Measurements from ENCODE around the gene MIF.
"Not testable (repeated sequence)": the region's sequence is repeated elsewhere in the genome, so short reads cannot be mapped to it uniquely, and the experiment has no call there.

MIF gene

GRCh38 chr22:23893945-23894709 lies at the start of gene MIF:
TSS of gene MIF (plus strand) at chr22:23894383. CDS start at chr22:23894475, 92 bp downstream.
- peak; percentile 92 to 97 for DNase-seq (ENCODE audit: low read depth in 2 of 2)

GRCh38 chr22:23844739-23845202 lies 49.4 kb upstream of the MIF start:
- no peak for DNase-seq (ENCODE audit: low read depth in 2 of 2)

- DNase-seq (ENCODE audit: low read depth in 2 of 2) = no peak
Observed at GRCh38 chr22:23845265-23846080, 48.7 kb upstream of the MIF start.

DNA sequence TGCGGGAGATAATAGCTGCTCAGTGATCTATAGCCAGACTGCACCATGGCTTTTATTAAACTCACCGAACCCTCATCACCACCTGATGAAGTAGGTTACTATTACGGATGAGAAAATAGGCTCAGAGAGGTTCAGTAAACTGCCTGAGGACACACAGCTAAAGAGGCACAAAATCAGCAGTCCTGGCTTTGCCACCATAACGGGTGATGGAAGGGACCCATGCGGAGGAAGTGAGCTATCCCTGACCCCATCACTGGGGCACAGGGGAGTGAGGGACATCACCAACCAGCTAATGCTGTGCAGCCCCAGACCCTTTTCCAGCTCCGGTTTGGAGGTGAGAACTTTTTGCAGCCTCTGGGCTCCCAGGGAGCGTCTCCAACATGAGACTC lies 48.1 kb upstream of the MIF start:
- no peak for DNase-seq (ENCODE audit: low read depth in 2 of 2)

- DNase-seq (ENCODE audit: low read depth in 2 of 2) = no peak
Observed at GRCh38 chr22:23847310-23847920, 46.8 kb upstream of the MIF start.

GRCh38 chr22:23847991-23848864 lies 46.0 kb upstream of the MIF start:
- DNase-seq (ENCODE audit: low read depth in 2 of 2) = no peak

DNA sequence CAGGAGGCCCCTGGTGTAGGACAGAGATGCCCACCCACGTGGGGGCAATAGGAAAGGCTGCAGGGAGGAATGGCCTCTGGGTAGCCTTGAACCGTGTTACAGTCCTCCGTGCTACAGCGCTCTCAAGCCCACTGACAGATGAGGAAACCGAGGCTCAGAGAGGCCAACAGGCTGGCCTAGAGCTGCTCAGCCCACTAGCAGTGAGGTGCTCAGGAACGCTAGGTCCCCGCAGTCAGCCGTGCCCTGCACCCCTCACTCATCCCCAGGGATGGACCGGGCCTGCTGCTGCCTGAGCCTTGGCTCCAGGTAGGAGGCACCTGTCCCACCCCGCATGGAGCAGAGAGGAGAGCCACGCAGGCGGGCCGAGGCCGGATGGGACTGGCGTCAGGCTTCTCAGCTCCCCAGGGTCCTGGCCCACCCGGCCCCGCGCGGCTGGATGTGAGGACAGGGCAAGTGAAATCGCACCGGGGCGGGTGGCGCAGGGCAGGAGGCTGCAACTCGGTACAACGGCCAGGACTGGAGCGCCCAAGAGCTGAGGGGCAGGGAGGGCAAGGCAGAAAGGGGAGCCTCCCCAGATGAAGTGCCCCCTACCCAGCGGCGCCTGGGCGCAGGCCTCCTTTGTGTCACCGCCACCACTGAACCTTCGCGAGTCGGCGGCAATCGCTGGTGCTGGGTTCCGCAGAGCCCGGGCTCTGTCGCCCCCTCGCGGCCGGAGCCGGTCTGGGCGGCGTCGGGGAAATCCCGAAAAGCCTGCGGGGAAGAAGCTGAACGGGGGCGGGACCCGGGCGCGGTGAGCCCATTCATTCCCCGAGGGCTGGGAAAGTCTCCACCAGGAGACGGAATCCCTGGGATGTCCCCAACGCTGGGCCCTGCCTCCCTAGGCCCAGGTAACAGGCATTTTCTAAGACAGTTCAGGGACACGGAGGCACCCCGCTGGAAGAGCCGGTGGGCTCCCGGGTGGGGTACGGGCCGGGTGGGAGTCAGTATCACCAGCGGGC lies 44.9 kb upstream of the MIF start:
- DNase-seq (ENCODE audit: low read depth in 2 of 2) = peak; percentile 86 to 89

GRCh38 chr22:23850136-23850611 lies 44.0 kb upstream of the MIF start:
- DNase-seq (ENCODE audit: low read depth in 2 of 2) = no peak

DNA sequence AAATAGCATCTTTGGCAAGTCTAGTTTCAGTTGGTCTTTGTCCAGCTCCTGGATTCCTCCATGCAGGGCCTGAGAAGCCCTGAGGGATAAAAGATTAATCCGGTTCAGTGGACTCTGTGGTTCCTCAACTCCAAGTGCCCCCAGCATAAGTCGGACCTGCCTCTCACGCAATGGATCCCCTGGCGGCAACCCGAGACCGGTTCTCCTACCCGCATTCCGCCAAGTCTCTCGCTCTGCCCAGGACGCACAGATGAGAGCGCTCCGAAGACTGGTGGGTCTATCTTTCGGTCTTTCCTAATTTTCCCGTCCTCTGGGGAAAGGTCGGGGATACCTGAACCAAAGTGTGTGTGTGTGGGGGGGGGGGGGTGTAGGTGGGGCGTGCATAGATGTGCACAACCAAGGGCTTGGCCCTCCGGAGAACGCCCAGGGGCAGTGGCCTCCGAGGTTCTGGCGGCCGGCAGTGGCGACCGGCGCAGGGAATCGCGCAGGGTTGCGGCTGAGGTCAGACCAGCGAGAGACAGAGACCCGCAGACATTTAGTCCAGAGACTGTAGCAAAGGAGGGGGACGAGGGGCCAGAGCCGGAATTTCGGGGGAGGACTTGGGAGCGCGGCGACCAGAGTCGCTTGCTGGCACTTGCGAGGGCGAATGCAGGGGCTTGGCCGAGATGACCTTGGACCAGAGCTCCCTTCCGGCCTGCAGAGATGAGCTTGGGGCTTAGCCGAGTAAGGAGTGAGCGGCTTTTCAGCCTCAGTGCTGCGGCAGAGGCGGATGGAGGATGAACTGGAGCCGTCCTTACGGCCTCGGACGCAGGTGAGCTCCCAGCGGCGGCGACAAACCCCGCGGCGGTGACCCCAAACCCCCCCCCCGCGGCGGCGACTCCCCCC lies 37.2 kb upstream of the MIF start:
- no peak for DNase-seq (ENCODE audit: low read depth in 2 of 2)

- peak; percentile 84 to 88 for DNase-seq (ENCODE audit: low read depth in 2 of 2)
Observed at GRCh38 chr22:23857606-23858483, 36.3 kb upstream of the MIF start, which contains the start of gene SLC2A11. TSS of gene SLC2A11 (plus strand) at chr22:23857875. CDS start at chr22:23858000, 125 bp downstream.

DNA sequence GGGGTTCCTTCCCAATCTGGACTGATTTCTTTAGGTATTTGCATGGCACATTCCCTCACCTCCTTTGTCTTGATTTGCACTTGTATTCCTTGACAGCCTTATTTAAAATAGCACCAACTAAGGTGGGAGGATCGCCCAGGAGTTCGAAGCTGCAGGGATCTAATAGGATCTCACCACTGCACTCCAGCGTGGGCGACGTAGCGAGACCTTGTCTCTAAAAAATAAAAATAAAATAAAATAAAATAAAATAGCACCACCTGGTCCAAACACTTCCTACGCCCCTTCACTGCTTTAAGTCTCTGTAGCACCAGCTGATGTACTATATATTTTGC lies 35.7 kb upstream of the MIF start:
- no peak for DNase-seq (ENCODE audit: low read depth in 2 of 2)

DNA sequence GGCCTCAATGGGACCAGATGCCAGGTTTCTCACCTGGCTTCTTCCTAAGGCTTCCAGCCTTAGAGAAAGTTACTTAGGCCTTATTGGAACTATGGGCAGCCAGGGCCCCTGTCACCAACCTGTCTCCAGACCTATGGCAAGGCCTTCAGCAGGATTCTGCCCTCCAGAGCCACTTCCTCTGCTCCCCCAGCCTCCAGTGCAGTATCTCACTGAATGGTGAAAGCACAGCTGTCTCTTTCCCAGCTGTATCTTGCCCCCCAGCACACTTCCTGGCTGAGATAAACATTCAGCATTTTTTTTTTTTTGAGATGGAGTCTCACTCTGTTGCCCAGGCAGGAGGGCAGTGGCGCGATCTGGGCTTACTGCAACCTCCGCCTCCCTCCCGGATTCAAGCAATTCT lies 35.0 kb upstream of the MIF start:
- DNase-seq (ENCODE audit: low read depth in 2 of 2) = no peak

- not testable (repeated sequence) for DNase-seq (ENCODE audit: low read depth in 2 of 2)
Observed at GRCh38 chr22:23860187-23860586, 34.0 kb upstream of the MIF start.

- no peak for DNase-seq (ENCODE audit: low read depth in 2 of 2)
Observed at GRCh38 chr22:23862103-23862502, 32.1 kb upstream of the MIF start.

GRCh38 chr22:23864499-23865154 lies 29.6 kb upstream of the MIF start:
- DNase-seq (ENCODE audit: low read depth in 2 of 2) = not testable (repeated sequence)

GRCh38 chr22:23868580-23868979 lies 25.6 kb upstream of the MIF start:
- DNase-seq (ENCODE audit: low read depth in 2 of 2) = no peak

DNA sequence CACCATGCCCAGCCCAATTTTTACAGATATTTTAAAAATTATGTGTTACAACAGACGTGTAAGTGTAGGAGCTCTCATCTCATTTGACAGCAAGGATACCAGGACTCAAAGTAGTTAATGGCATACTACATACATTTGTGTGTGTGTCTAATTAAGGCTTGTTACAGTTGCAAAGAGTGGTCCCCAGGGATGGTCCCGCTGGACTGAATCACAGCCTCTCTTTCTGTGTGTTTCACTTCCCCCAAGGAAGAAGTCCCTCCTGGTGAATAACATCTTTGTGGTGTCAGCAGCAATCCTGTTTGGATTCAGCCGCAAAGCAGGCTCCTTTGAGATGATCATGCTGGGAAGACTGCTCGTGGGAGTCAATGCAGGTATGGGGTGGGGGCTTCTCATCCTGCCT lies 19.3 kb upstream of the MIF start:
- DNase-seq (ENCODE audit: low read depth in 2 of 2) = no peak

GRCh38 chr22:23875801-23876200 lies 18.4 kb upstream of the MIF start:
- DNase-seq (ENCODE audit: low read depth in 2 of 2) = no peak

Measured in stimulated activated CD4-positive, alpha-beta T cell treated with anti-CD3 and anti-CD28 coated beads, Interleukin-1b, Interleukin-23, amount 100 ng/mL, for 4 hours (primary cell).